Suppressor macrophage treated with lipopolysaccharide for 1 hour (primary cell): Measurements from ENCODE around the gene NPHP3.
"Not testable (repeated sequence)": the region's sequence is repeated elsewhere in the genome, so short reads cannot be mapped to it uniquely, and the experiment has no call there.

Experiments
- DNase-seq, 3 donors: peaks; one replicate each; pipeline ENCODE4 v3.0.0-alpha.2; 2020 to 2022

NPHP3 gene, protein sequence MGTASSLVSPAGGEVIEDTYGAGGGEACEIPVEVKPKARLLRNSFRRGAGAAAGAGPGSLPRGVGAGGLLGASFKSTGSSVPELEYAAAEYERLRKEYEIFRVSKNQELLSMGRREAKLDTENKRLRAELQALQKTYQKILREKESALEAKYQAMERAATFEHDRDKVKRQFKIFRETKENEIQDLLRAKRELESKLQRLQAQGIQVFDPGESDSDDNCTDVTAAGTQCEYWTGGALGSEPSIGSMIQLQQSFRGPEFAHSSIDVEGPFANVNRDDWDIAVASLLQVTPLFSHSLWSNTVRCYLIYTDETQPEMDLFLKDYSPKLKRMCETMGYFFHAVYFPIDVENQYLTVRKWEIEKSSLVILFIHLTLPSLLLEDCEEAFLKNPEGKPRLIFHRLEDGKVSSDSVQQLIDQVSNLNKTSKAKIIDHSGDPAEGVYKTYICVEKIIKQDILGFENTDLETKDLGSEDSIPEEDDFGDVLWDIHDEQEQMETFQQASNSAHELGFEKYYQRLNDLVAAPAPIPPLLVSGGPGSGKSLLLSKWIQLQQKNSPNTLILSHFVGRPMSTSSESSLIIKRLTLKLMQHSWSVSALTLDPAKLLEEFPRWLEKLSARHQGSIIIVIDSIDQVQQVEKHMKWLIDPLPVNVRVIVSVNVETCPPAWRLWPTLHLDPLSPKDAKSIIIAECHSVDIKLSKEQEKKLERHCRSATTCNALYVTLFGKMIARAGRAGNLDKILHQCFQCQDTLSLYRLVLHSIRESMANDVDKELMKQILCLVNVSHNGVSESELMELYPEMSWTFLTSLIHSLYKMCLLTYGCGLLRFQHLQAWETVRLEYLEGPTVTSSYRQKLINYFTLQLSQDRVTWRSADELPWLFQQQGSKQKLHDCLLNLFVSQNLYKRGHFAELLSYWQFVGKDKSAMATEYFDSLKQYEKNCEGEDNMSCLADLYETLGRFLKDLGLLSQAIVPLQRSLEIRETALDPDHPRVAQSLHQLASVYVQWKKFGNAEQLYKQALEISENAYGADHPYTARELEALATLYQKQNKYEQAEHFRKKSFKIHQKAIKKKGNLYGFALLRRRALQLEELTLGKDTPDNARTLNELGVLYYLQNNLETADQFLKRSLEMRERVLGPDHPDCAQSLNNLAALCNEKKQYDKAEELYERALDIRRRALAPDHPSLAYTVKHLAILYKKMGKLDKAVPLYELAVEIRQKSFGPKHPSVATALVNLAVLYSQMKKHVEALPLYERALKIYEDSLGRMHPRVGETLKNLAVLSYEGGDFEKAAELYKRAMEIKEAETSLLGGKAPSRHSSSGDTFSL (N-terminal part only)

DNA sequence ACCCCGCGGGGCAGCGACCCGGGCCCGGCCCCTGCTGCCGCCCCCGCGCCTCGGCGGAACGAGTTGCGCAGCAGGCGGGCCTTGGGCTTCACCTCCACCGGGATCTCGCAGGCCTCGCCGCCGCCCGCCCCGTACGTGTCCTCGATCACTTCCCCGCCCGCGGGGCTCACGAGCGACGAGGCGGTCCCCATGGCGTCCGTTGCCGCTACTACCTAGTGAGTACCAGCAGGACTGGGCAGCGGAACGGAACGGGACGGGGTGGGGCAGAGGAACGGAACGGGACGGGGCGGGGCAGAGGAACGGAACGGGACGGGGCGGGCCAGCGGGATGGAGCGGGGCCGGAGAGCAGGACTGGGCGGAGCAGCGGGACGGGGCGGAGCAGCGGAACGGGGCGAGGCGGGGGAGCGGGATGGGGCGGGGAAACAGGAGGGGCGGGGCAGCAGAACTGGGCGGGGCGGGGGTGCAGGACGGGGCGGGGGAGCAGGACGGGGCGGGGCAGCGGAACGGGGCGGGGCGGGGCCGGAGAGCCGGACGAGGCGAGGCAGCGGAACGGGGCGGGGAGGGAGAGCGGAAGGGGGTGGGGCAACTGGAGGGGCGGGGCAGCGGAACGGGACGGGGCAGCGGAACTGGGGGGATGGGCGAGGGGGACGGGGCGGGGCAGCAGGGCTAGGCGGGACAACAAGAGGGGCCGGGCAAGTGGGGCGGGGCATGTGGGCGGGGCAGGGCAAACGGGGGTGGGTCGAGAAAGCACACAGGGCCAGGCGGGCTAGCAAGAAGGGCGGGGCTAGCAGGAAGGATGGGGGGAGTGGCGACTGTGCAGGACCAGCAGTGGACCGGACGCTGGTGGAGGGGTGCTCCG is at the start of gene NPHP3:
Gene NPHP3, minus strand, starts transcription at position 245 of the 859 bp plus-strand sequence. Its CDS starts 54 bp downstream, at position 191.
- DNase-seq: peak; percentile 95 to 99 (median 98)

DNA sequence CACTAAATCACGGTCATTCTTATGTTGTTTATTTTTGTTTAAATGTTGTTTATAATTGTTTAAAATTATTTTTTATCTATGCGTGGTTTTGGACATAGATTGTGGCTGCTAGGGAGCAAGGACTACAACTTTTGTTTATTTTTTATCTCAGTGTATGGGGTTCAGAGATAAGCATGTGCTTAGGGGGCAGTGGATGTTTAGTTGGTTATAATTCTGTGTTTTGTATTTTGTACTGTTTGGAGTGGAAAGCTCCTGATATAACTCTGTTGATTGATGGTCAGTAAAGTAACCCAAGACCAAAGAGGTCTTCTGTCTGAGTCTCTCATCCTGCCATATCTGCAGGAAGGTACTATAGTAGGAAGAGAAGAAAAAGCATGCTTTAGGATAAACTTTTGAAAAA is 36.5 kb upstream of the NPHP3 start:
- no peak for DNase-seq

DNA sequence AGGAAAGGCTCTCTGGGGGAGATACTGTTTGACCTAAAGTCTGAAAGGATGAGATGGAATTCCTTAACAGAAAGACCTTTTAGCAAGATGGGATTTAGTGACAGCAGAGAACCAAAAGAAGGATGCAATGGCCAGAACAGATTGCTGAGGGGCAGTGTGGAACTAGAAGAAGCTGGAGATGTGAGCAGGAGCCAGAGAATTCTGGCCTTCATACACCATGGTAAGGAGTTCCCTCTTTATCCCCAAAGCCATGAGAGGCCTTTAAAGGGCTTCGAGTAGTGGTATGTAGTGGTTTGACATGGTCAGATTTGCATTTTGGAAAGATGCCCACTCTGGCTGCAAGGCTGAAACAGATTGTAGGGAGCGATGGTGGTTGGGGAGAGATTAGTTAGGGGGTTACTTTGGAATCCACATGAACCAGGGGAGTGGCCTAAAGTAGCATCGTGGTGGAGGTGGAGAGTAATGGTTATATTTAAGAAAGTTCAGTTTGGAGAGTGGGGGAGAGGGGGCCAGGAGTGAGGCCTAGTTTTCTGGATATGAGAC is 34.0 kb upstream of the NPHP3 start:
- peak in 1 of 3 donors; percentile 15 for DNase-seq

DNA sequence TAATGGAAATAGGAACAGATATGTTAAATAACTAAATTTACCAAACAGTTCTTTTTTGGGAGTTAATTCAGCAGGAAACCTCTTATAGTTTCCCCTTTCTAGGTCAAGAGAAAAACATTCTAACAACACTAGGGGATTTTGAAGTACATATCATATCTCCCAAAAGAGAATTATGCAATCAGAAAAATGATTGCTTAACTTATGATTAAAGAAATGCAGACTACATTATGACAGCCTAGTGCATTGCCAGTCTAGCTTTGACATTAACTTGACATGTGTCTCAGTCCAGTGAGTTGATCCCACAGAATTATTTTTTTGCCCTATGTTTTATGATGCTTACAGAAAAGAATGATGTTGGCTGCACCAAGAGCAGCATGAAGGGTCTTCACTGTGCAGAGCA is 31.7 kb upstream of the NPHP3 start:
- DNase-seq: peak; percentile 5 to 51 (median 39)

DNA sequence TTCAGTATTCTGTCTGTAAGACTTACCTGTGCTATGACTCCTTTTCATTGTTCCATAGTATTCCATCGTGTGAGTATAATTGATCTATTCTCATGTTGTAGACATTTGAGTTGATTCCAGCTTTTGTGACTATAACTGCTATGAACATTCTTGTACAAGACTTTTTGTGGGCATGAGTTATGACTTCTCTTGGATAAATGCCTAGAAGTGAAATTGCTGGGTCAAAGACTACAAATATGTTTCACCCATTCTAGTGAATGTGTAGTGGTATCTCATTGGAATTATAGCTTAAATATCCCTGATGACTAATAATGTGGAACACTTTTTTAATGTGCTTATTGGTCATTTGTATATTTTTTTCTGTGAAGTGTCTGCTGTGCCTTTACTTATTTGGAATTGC is 27.6 kb upstream of the NPHP3 start:
- DNase-seq: no peak

DNA sequence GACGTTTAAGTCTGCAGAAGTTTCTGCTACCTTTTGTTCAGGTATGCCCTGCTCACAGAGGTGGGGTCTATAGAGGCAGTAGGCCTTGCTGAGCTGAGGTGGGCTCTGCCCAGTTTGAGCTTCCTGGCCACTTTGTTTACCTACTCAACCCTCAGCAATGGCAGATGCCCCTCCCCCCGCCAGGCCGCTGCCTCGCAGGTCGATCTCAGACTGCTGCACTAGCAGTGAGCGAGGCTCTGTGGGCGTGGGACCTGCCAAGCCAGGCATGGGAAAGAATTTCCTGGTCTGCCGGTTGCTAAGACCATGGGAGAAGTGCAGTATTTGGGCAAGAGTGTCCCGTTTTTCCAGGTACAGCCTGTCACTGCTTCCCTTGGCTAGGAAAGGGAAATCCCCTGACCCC is 24.5 kb upstream of the NPHP3 start:
- DNase-seq: not testable (repeated sequence)

DNA sequence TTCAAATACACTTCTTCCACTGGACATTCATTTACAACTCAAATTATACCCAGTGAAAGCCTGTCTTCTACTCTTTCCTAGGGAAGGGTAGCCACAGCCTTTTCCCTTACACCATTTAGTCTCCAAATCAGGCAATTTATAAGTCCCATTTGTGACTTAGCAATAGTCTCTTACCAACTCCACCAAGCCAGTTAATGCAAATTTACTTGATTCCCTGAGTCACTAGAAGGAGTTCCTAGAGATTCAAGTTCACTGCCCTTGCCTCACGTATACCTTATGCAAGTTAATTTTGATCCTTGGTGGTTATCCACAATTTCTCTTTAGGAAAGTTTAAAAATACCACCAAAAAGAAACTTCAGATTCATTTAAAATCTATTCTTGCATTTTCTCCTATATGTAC is 16.1 kb upstream of the NPHP3 start:
- no peak for DNase-seq

DNA sequence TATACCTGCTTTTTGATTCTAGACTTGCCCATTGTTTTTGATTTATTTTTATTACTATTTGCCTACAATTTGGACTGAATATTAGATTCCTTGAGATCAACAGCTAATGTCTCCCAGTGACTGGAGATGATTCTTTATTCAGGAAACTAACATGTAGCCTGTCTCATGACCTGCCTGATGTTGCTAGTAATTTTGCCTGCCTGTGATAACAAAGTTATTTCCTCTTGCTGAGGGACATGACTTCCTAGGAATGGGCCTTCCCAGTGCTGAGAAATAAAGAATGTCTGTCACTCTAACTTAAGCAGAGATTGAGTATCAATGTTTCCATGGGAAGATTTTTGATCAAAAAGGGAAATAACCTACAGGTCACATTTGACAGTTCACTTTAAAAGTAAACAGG is 13.4 kb upstream of the NPHP3 start:
- DNase-seq: no peak

DNA sequence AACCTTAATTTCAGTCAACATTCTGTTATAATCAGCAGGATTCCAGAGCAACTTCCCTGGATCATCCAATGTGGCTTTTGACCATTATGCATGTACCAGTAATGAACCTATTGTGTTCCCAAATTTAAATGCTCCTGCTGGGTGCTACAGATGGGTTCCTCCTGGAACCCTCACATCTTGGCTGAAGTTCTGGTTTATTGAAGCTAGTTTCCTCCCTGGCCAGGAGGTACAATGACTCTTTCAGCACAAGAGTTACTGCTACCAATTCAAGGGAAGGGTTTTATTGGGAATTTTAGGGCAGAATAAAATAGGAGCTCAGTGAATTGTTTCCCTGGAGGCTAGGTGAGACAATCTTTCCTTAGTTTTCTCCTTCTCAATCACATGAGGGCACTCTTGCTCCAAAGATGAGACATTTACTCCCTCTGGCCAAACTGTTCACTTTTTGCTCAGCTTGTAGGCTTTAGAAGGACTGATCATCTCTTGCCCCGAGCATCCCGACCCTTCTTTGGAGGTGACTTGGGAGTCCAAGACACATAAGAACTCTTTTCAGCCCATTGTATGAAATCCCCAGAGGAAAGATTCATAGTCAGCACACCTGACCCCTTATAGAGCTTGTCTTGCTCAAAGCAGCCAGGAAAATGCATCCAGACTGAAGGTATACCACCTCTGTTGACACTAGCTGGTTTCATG is 8.8 kb upstream of the NPHP3 start:
- peak; percentile 17 to 29 (median 28) for DNase-seq

DNA sequence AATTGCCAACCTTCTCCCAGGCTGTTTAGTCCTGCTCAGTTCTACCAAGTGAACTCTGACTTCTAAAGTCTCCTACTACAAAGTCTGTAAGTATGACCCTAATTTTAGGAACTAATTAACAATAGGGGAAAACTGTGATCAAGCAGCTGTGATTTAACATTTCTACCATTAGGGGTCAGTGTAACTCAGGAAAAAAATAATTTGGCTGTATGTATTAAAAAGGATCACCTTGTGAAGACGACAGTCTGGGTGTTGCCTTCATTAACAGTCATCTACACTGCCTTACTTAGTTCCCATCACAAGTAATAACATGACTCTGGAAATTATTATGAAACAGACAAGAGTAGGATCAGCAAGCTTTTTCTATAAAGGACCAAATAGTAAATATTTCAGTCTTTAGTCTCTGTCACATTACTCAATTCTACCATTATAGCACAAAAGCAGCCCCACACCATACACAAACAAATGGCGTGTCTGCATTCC is 4.2 kb upstream of the NPHP3 start:
- peak; percentile 40 to 73 (median 70) for DNase-seq

DNA sequence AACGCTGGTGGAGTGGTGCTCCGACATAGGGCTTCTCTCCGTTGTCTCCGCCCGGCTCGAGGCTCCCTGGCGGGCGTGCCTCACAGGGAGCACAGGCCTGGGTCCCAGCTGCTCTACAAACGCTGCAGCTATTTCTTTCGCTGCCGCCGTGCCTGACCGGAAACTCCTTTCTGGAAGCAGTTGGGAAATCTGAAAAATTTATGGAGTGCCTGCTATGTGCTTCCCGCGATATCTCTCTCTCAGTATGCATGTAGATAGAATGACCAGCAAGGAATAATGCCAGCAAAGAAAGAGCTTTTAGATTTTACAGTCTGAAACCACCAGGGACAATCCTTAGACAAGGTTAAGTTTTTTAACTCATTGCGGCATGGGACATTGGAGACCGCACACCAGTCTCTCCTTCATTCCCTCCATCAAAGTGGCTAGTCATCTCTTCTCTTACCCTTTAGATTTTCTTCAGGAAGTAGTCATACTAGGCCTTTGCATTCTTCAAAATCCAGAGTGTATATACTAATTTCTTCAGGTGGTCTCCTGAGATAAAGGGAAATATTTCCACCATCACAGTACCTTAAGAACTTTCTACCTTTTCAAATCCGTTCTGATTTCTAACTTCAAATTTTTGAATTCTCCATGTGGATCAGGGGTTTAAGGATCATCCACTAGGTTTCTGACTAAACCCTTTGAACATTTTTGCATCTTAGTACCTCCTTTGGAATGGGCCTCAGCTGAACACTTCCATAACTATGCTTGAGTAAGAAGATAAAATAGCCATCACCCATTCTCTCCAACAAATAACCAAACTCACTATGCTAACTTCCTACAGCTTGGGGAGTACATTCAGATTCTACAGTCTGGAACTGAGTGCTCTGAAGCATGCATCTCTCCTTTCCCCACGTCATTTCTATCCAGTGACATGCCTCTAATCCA is 1.1 kb upstream of the NPHP3 start:
- DNase-seq: no peak

DNA sequence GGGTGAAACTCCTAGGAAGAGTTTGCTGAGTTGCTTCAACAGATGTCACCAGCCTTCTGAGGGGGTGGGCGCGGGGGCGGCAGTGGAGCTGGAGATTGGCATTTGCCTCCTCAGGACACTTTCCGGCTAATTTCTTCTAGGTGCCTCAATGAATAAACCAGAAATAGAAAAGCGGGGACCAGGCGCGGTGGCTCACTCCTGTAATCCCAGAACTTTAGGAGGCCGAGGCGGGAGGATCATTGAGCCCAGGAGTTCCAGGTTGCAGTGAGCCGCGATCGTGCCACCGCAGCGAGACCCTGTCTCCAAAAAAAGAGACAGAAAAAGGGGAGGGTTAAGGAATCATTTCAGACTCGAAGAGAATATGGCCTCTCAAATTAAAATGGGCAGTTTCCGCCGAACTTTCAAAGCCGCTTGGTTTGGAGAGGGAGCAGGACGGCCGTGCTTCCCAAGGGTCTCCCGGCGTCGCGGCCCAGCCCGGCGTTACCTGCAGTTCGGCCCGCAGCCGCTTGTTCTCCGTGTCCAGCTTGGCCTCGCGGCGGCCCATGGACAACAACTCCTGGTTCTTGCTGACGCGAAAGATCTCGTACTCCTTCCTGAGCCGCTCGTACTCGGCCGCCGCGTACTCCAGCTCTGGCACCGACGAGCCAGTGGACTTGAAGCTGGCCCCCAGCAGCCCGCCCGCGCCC is 587 bp downstream of the NPHP3 start:
- peak; percentile 71 to 81 (median 72) for DNase-seq

DNA sequence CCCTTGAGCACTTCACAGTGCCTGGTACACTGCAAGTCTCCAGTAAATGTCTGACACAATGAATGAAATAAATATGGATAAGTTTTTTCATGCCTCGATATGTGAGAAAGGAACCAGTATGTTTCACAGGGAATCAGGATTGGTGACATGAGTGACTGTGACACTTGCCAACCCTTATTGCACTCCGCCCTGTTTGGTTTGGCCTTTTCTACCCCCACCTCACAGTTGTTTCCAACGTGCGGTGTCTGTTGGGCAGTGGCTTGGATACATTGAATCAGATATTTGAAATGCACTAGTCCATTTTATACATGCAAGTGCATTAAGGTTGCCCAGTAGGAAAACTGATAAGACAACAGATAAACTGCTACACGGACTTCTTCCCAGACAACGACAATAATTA is 2.0 kb downstream of the NPHP3 start:
- DNase-seq: no peak

DNA sequence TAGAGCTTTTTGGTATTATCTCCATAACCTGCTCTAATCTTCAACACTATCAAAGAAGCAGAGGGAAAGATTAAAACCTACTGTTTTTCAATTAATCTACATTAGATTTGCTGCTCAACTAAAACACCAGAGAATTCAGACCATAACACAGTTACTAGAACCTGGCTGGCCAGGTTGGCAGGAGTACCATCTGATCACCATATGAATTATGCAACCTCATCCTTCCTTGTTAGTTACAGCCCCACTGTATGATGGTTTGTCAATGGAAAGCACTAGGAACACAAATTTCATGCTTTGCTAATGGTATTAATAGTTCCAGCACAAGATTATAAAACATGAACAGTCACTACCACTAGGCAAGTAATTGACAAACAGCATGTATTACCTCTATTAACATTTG is 5.8 kb downstream of the NPHP3 start:
- no peak for DNase-seq

DNA sequence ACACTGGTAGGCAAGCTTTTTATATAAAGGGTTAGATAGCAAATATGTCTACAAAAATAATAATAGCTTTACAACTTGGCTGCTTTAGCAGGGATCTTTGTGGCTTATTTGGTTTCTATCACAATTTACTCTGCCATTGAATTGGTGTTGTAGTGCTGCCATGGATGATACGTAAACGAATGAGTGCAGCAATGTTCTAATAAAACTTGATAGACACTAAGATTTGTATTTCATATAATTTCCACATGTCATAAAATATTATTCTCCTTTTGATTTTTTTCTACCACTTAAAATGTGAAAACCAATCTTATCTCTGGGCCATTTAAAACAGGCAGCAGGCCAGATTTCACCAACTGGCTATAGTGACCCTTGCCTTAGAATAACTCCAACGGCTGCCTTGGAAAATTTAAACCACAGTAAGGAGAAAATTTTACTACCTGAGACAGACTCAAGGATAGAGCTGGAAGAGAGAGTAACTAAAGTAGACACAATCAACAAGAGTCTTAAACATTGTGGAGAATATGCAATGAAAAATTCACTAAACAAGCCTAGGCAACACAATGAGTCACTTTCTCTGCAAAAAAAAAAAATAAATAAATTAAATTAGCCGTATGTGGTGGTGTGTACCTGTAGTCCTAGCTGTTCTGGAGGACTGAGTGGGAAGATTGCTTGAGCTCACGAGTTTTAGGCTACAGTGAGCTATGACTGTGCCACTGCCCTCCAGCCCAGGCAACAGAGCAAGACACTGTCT is 8.1 kb downstream of the NPHP3 start:
- no peak for DNase-seq

DNA sequence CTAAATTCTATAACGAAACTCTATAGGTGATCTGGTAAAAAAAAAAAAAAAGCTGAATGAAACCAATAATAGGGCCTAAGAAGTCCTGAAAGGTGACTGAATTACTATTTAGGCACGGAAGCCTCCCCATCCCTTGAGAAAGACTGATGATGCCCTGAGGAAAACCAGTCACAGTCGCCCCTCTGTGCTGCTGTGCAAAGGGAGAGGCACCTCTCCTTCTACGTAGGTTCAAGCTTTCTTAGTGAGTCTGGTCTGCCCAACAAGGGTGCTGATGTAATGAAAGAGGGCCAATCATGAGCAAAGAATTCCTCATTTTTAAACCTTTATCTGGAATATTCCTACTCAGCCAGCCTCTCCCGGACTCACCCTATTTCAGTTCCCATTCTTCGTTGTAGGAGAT is 11.9 kb downstream of the NPHP3 start:
- no peak for DNase-seq

DNA sequence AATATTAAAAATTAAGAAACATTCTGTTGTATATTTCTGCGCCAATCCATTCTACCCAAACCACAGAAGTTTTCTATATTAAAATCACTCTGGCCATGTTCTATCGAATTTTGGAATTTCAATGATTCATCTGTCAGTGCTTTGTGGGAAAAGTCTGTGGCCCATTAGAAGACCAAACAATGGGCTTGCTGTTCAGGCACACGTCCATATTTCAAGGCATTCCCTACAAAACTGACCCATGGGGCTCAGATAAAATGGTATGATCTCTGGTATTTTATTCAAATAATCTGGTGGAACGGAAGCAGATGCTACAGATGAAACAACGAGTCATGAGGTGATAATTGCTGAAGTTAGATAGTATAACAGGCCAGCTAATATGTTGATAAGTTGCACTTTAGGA is 12.4 kb downstream of the NPHP3 start:
- no peak for DNase-seq

DNA sequence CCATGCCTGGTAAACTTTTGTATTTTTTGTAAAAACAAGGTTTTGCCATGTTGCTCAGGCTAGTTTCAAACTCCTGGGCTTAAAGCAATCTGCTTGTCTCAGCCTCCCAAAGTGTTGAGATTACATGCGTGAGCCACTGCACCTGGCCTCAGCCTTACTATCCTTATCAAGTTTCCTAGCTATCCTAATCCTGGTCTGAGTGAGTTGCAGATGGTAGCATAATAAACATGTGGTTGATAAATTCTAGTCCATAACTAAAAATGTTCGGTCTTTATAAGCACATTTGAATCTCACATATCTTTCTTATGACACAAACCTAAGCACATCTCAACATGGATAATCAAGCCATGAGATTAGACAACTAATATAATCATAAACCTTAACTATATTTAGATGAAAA is 18.5 kb downstream of the NPHP3 start:
- no peak for DNase-seq
